Measurements from ENCODE around the gene SLC25A19.

The SLC25A19 gene

DNA sequence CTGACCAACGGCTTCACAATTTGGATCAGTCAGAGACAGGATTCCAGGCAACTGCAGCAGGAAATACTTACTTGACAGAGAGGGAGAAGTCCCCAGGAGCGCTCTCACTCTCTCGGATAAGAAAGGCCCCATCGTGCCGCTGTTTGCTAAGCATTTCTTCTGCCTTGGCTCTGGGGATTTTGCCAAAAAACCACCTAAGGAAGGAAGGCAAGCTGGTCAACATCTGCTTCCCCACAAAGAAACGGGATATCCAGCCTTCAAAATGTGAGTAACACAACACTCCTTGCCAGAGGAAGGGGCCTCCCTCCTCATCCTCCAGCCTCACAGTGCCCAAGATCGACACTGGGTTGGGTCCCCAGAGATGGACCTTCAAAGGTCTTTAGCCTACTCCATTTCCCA is 36.6 kb upstream of the SLC25A19 start:
- TF ChIP-seq, protein P1, sequence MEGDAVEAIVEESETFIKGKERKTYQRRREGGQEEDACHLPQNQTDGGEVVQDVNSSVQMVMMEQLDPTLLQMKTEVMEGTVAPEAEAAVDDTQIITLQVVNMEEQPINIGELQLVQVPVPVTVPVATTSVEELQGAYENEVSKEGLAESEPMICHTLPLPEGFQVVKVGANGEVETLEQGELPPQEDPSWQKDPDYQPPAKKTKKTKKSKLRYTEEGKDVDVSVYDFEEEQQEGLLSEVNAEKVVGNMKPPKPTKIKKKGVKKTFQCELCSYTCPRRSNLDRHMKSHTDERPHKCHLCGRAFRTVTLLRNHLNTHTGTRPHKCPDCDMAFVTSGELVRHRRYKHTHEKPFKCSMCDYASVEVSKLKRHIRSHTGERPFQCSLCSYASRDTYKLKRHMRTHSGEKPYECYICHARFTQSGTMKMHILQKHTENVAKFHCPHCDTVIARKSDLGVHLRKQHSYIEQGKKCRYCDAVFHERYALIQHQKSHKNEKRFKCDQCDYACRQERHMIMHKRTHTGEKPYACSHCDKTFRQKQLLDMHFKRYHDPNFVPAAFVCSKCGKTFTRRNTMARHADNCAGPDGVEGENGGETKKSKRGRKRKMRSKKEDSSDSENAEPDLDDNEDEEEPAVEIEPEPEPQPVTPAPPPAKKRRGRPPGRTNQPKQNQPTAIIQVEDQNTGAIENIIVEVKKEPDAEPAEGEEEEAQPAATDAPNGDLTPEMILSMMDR (IDR thresholded peaks at IDR 0.05; ENCODE audit: extremely low read depth, missing control alignments) = no peak
- no peak for DNase-seq (ENCODE audit: low spot score)

DNA sequence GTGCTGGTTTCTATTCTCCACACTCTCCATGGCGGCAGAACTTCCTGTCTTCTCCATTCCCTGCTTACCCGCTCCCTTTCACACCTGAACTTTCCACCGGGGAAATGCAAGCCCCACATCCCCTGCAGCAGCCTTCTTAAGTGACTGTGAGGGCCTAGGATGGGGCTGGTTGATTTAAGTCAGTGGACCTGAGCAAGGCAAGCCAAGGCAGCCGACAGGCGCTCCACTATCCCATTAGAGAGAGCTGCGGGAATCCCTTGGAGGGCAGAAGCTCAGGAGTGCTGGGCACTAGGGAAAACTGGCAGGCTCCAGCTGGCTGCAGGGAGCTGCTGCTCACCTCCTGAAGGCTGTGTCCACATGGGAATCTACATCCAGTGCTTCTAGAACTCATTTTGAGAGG is 36.1 kb upstream of the SLC25A19 start:
- TF ChIP-seq, protein P1 (IDR thresholded peaks at IDR 0.05; ENCODE audit: extremely low read depth, missing control alignments) = no peak
- no peak for DNase-seq (ENCODE audit: low spot score)

DNA sequence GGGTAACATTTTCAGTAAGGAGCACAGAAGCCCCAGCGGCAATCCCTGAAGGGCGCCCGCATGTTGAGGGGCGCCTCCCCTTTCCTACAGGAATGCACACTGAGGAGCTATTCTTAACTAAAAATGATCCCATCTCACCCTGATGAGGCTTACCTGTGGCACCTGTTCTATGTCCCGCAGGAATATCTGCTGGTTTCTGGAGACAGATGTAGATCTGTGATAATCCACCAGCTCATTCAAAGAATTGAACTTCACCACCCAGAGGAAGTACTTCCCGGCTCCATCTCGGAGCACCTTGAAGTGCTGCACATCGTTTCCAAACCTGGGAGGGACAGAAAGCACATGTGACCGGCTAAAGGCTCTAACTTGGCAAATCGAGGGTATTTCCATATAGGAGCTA is 32.3 kb upstream of the SLC25A19 start:
- DNase-seq (ENCODE audit: low spot score) = no peak
- TF ChIP-seq, protein P1 (IDR thresholded peaks at IDR 0.05; ENCODE audit: extremely low read depth, missing control alignments) = no peak

DNA sequence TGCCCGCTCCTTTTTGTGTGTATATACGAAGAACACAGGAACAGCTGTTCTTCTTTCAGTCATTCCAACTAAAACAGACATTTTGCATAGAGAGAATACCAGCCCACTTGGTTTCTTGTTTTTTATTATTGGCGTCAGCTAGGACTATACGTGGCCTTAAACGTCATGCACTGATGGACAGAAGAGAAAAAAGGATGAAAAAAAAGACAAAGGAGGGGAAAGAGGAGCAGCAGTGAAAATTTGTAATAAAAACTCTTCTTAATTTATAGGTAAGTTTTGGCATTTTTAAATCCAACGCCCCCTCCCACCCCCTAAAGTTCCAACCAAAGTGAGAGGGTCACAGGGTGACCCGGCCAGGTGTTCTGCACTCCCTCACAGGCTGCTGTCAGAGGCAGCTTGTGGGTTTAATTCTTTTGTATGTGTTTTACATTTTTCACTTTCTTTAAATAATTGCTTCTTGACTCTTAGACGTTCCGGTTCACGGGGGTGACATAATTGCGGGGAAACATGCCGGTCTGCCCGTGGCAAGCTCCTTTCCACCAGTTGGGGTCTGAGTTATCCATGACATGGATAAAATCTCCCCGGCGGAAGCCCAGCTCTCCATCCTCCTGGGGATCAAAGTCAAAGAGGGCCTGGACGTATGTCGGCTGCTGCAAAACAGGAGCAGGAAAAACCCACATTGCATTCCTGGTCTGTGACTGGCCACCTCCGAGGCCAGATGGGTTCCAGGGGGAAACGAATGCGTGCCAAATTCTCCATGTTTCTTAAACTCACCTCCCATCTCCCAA is 30.9 kb upstream of the SLC25A19 start:
- TF ChIP-seq, protein P1 (IDR thresholded peaks at IDR 0.05; ENCODE audit: extremely low read depth, missing control alignments) = no peak
- peak; percentile 63 for DNase-seq (ENCODE audit: low spot score)

DNA sequence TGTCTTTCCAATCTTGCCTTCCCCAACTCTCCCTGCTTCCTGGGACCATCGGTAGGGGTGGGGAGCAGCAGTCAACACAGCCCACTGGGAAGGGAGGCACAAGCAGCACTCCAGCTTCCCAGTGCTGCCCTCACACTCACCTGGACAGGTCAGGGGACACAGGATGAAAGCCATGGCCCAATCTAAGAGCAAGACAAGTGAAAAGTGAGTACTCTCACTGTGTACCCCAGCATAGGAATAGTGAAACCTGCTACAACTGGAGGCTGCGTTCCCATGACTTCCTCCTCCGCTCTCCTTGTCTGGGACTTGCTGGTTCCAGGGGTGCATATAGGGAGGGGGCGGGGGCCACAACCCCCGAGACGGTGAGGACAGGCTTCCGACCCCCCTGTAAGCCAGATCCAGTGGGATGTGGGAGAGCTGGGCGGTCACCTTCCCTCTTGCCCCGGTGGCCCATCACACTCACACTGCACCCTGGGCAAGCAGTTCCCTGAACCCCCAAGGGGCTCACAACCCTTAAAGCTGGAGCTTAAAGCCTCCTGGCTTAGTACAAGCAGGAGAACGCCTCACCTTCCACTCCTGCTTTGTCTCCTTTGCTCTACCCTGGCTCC is 29.5 kb upstream of the SLC25A19 start:
- DNase-seq (ENCODE audit: low spot score) = no peak
- TF ChIP-seq, protein P1 (IDR thresholded peaks at IDR 0.05; ENCODE audit: extremely low read depth, missing control alignments) = no peak

DNA sequence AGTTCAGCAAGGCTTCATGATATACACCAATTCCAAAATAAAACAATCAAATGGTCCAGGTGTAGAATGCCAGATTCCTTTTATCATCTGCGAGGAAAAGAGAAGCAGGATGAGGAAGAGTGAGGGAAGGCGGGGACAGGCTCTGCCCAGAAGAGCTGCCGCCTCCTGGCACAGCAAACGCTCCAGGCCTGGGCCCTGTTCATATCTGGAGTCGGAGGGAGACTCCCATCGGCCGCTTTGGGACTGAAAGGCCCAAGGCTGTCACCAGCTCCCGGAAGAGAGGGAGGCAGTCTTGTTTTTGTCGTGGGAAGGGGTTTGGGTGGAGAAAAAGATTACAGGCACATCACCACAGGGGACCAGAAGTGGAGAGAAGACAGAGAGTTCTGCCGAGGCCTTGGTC is 29.0 kb upstream of the SLC25A19 start:
- DNase-seq (ENCODE audit: low spot score) = no peak
- TF ChIP-seq, protein P1 (IDR thresholded peaks at IDR 0.05; ENCODE audit: extremely low read depth, missing control alignments) = no peak

DNA sequence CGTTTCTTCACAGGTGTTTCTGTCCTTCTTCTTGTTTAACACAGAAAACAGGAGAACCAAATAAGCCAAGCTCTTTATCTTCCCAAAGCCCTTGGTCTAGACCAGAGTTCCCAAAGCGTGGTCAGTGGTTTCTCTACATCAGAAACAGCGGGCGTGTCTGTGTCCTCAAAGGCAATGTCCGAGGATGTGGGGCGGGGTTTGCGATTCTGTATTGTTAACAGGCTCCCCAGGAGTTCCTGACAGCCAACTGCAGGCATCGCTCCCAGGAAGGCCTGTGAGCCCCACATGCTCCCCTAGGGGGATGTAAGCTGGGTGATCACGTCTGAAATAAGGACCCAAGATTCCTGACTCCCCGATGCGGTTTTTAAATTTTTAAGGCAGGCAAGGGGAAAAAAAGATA is 28.4 kb upstream of the SLC25A19 start:
- TF ChIP-seq, protein P1 (IDR thresholded peaks at IDR 0.05; ENCODE audit: extremely low read depth, missing control alignments) = no peak
- DNase-seq (ENCODE audit: low spot score) = no peak
